Kidney tubule cell (primary cell): ENCODE data around the gene KCTD4.
"Not testable (repeated sequence)": the region's sequence is repeated elsewhere in the genome, so short reads cannot be mapped to it uniquely, and the experiment has no call there.

Experiments
- DNase-seq: peaks from one replicate; pipeline ENCODE4 v3.0.0-alpha.2; 2018; ENCODE audit warnings: low spot score

KCTD4 gene

GRCh38 chr13:45215392-45216077 lies 14.7 kb upstream of the KCTD4 start:
- DNase-seq, result no peak

- DNase-seq, result peak; percentile 61
Measured at GRCh38 chr13:45209229-45209628, 8.4 kb upstream of the KCTD4 start.

DNA sequence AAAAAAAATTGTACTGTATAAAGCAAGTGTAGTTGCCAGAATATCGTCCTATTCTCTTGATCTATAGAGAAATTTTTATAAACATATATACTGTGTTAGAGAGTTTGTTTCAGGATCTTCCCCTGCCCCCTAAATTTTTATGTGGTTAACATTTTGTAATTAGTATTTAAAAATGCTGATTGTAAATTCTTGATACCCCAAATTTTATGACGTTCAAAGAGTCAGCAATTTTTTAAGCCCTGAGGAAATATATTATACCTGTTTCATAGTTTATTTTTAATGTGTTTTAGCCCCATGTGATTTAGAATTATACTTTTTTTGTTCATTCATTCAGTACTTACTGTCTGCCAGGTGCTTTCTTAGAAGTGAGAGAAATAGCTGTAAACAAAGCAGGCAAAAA lies 7.3 kb upstream of the KCTD4 start:
- DNase-seq, result no peak

DNA sequence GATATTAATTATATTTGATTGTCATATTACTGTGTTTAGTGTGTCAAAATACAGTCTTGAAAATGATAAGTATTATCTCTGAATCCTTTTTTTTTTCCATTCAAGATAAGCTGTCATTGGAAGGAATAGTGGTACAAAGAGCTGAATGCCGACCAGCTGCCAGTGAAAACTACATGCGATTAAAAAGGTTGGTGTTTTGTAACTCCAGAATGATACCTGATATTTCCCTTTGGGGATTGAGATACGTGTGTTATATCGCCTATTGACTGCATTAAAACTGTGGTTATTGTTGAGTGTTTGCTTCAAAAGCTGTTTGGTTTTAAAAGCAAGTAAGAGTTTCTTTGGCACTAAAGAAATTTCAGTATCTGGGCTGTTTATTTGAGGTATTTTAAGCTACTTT lies 6.5 kb upstream of the KCTD4 start:
- no peak for DNase-seq

- DNase-seq, result peak; percentile 97
Measured at GRCh38 chr13:45206340-45206739, 5.5 kb upstream of the KCTD4 start.

- no peak for DNase-seq
Measured at GRCh38 chr13:45205124-45205523, 4.3 kb upstream of the KCTD4 start.

GRCh38 chr13:45199711-45200110 lies 1.1 kb downstream of the KCTD4 start:
- no peak for DNase-seq

DNA sequence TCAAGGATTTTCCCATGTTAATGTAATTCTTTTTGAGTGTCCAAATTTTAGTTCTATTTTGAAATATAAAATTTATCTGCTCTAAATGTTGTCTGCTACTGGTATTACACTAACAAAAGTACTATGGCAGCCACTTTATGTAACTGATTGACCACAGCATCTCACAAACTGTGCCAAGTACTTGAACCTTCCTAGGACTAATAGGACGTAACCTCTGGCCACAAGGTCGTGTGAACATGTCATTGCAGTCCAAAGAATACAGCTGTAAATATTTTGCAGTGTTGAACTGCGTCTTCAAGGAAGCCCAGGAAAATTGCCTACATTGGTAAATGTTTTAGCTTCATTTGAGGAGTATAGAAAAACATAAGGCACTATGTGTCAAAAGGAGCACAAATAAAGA lies 1.9 kb downstream of the KCTD4 start:
- no peak for DNase-seq

DNA sequence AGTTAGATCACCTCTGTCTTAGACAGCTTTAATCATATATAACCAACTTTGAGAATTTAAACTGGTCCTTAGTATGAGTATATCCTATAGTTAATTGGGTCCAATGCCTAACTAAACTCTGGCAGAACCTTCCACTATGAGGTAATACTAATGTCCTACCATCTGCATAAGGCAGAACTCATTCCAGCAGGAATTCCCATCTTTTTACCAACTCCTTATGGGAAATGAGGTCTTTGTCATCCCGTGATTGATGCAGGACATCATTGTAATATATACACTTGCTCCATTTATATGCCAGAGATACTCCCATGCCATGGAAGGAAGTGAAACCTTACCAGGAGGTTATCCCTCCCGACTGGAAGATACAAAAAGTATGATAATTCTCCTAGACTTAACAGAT lies 2.8 kb downstream of the KCTD4 start:
- no peak for DNase-seq

- peak; percentile 90 for DNase-seq
Measured at GRCh38 chr13:45196622-45197021, 4.2 kb downstream of the KCTD4 start.

- no peak for DNase-seq
Measured at GRCh38 chr13:45196096-45196495, 4.7 kb downstream of the KCTD4 start.

DNA sequence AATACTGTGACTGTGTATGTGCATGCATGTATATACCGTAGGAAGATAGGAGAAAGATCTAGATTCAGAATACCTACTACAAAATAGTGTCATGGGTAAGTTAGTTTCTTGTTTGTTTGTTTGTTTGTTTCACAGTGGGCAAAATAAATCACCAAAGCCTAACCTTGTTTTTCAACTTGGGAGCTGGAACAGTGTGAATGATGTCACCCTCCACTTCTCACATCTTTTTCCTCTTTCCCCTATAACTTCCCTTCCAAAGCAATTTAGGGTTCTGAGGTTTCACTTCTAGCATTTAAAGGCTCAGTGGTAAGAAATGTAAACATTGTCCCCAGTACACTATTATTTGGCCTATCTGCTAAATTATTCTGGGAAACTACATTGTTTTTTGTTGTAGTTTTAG lies 5.4 kb downstream of the KCTD4 start:
- no peak for DNase-seq

DNA sequence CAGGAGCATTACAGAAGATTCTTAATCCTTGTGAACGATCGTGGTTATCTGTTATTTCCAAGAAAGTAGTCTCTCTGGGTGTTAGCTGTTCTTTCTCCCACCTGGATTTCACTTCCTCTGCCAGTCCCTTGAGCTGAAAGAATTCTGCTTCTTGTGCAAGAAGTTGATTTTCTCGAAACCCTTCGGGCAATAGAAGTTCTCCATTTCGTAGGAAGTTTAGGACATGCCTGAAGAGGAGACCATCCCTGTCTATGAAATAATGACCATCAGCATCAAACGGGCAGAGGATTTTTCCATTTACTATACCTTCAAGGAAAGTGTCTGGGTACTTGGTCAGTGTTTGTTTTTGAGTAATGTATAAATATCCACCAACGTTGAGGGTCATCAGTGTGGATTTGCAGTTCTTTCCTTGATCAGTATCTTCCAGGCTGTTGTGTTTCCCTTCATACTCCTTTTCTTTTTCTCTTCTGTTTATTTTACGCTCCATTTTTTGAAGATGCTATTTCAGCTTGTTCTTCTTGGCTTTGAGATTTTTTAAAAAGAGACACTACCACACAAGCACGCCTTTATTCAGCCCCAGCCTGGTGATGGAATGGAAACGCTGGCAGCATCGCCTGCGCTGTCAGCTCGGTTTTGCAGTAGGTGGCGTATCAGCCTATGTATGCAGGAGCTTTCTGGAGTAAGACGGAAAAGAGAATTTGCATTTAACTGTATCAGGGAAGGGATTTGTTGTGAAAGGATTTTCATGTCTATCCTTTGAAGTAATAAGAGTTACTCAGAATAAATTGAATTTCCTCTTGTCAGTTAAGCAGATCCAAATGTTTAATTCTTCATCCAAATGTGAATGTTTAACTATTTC lies 6.5 kb downstream of the KCTD4 start:
- DNase-seq, result peak; percentile 80

- DNase-seq, result no peak
Measured at GRCh38 chr13:45191874-45192273, 9.0 kb downstream of the KCTD4 start.

GRCh38 chr13:45189511-45189910 lies 11.3 kb downstream of the KCTD4 start:
- peak; percentile 98 for DNase-seq

DNA sequence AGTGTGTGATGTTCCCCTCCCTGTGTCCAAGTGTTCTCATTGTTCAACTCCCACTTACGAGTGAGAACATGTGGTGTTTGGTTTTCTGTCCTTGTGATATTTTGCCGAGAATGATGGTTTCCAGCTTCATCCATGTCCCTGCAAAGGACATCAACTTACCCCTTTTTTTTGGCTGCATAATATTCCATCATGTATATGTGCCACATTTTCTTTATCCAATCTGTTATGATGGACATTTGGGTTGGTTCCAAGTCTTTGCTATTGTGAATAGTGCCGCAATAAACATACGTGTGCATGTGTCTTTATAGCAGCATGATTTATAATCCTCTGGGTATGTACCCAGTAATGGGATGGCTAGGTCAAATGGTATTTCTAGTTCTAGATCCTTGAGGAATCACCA lies 11.8 kb downstream of the KCTD4 start:
- DNase-seq, result not testable (repeated sequence)

DNA sequence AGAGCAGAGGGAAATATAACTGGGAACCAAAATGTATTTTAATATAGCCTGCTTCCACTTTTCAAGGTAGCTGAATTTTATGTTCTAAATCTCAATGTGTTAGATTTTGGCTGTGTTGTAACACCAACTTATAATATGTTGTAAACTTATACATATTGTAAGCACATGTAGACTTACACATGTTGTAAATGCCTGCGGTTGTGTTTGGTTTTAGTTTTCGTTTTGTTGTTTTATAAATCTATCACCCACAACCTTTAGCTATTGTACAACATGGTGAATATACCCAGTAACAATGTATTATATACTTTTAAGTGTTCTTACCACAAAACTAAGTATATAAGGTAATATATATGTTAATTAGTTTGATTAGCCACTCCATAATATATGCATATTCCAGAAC lies 15.6 kb downstream of the KCTD4 start:
- DNase-seq, result no peak

DNA sequence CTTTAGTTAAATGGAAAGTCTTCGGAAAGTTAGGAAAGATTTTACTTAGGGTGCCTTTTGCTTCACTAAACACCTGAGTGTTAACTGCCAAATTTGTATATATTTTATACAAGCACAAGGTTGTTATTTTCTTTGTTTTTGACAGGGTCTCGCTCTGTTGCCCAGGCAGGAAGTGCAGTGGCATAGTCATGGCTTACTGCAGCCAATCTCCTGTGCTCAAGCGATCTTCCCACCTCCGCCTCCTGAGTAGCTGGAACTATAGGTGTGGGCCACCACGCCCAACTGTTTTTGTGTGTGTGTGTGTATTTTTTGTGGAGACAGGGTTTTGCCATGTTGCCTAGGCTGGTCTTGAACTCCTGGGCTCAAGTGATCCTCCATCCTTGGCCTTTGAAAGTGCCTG lies 16.2 kb downstream of the KCTD4 start:
- no peak for DNase-seq

GRCh38 chr13:45180713-45181601 lies 19.9 kb downstream of the KCTD4 start:
- DNase-seq, result peak; percentile 56

DNA sequence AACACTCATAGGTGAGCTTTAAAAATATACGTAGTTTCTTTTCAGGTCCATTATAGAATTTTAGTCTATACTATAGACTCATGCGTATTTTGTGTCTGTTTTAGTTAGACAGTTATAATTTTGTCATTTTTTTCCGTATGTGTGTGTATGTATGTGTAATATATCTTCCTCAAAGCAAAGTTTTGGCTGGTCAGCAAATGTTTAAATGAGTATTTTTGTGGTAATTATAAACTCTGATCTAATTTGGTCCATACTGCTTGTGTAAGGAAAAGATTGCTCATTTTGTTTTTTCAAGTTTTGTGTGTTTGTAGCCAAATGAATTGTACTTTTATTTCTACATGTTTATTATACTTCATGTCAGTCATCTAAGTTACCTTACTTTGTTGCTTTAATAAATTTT lies 20.5 kb downstream of the KCTD4 start:
- no peak for DNase-seq

GRCh38 chr13:45179428-45179827 lies 21.4 kb downstream of the KCTD4 start:
- DNase-seq, result peak; percentile 63

- peak; percentile 84 for DNase-seq
Measured at GRCh38 chr13:45178349-45179162, 22.3 kb downstream of the KCTD4 start.
